Superior temporal gyrus (tissue), 1 donor: ENCODE results near the gene FXR1.
"Not testable (repeated sequence)": the region's sequence is repeated elsewhere in the genome, so short reads cannot be mapped to it uniquely, and the experiment has no call there.

Source experiments
- DNase-seq: peaks from one replicate; pipeline ENCODE4 v3.0.0-alpha.2; 2016; ENCODE audit errors: extremely low spot score

Gene FXR1

DNA sequence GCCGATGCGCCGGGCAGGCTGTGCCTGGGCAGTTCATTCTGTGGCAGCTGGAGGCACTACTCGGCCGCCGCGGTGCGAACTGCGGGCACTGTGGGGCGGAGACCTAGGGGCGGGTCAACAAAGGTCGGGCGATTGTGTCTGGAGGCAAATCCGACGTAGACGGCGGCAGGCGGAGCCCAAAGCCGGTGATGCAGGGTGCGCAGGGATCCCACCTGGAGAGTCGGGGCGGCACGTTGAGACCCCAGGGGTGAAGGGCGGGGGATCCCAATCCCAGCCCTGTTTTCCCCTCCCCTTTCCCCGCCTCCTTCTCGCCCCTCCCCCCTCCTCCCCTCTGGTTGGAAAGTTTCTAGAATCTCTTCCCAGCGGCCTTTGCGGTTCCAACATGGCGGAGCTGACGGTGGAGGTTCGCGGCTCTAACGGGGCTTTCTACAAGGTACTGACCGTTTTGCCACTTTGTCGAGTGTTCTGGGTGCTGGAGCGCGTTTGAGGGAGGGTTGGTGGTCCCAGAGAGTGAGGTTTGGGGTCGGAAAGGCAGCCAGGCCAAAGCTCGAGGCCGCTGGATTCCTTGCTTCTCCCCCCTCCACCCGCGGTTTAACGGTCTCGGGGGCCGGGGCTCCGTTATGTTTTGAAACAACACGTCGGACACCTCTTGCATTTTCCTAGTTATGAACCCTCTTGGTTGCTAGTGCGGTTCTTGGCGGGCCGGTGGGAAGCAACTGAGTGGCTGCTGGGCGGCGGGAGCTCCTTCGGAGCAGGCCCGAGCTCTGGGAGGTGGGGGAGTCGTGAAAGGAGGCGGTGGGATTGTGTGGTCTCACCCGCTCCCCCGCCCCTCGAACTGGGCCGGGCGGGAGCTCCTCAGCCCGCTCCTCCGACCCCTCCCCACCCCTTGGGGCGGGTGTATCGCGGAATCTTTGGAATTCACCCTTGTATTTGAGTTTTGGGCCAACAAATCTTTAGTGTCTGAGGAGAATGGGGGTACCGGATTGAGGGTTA lies at the start of gene FXR1:
TSS of gene FXR1 (plus strand) at position 367 of the 993 bp plus-strand sequence. CDS start at position 383, 16 bp downstream.
- DNase-seq, result peak; percentile 89

DNA sequence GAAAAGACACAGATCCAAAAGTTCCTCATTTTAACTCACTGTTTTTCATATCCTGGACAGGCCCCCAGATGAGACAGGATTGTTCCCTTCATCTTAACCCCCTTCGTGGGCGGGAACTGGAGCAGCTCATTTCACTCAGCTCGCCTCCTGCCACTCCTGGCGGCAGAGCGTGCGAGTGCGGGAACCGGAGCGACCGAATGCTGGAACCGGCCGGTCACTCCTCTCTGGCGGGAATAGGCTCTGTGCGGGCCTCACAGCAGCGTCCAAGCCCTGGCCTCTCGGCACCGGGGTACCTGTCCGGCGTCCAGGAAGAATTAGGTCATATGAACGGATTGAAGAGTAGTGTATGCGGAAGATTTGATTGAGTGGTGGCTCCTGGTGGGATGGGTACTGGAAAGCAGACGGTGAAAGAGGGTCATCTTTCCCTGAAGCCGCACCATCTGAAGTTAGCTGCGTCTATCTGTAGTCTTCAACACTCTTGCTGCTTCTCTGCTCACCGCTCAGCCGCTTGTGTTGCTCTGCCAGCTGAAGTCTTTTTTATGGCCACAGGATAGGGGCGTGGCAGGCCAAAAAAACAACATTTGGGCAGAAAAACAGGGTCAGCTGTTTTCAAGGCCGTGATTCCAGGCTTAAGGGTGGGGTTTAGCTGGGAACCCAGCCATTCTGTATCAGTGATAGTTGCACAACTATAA lies 42.3 kb upstream of the FXR1 start:
- no peak for DNase-seq

DNA sequence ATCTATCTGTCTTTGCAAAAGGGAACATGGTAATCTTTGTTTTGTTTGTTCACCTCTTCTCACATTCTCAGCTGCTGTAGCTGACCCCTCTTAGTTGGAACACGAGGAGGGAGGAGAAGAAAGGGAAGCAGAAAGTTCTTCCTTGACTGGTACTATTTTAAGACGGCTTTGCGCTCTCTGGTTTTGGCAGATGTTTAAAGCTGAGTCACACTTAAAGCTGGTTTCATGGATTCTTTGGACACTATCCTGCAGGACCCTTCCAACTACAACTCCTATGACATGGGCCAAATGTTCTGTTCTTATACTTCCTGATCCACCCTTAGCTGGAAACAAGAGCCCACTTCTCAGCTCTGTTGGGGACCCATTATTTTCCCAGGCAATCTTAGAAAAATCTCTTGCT lies 40.6 kb upstream of the FXR1 start:
- DNase-seq, result peak; percentile 30

DNA sequence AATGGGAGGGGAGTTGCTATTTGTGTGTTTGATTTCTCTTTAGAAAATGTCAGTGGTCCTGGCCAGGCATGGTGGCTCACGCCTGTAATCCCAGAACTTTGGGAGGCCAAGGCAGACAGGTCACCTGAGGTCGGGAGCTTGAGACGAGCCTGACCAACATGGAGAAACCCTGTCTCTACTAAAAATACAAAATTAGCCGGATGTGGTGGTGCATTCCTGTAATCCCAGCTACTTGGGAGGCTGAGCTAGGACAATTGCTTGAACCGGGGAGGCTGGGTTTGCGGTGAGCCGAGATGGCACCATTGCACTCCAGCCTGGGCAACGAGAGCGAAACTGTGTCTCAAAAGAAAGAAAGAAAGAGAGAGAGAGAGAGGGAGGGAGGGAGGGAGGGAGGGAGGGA lies 40.0 kb upstream of the FXR1 start:
- DNase-seq, result not testable (repeated sequence)

DNA sequence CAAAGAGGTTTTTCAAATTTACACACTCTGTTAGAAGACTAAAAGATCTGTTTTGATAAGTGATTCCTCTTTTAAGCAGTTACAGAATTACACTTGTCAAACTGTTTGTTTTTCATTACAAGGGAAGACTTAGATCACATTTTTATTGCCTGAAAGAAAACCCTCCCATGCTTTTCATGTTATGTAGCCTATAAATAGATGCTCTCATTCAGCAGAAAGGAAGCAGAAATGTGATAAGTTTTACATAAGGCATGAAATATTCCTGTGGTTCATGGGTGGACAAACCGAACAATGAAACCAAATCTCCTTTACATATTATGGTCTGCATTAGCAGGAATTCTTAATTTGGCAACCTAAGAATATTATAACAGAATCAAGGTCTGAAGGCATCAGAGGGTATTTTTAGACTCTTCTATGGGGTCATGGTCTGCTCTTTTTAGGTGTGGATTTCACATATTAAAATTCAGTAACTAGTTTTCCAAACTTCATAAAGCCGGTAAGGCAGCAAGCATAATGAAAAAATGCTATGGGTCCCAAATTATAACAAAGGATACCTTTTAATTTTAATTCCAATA lies 37.3 kb upstream of the FXR1 start:
- peak; percentile 10 for DNase-seq

DNA sequence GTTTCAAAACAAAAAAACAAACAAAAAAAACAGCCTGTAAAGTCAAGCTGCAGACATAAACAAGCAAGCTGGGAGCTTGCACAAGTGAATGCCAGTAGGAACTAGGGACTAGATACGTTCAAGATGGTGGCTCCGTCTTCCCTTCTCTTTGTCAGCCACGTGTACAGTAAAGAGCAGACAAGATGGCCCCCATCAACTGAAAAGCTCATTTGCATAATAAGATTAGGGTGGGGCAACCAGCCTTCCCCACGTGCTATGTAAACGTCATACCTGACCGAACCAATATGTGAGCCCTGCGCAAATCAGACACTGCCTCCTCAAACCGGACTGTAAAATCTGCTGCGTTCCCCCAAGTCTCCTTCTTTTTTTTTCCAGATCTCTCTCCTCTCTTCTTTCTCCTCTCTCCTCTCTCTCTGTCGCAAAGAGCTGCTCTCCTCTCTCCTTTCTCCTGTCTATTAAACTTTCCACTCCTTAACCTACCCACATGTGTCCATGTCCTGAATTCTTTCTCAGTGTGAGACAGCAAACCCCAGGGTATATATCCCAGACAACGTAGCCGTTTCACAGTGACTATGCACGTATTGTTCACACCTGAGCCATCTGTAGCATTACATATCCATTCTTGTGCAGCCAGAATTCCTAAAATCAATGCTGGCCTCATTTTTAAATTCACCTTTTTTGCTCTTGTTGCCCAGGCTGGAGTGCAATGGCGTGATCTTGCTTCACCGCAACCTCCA lies 31.2 kb upstream of the FXR1 start:
- DNase-seq, result no peak

DNA sequence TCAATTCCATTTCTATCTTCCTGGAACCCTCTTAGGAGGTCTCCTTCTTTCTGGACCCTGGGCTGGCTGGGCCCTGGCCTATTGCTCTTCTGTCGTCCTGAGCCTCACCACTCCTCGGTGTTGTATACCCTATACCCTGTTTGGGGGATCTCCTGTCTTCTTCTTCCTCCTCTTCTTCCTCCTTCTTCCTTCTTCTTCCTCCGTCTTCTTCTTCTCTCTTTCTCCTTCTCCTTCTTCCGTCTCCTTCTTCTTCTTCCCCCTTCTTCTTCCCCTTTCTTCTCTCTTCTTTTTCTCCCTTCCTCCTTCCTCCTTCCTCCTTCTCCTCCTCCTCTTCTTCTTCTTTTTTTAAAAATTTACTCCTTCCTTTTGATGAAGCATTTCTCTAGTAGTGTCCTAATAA lies 30.4 kb upstream of the FXR1 start:
- DNase-seq, result no peak

DNA sequence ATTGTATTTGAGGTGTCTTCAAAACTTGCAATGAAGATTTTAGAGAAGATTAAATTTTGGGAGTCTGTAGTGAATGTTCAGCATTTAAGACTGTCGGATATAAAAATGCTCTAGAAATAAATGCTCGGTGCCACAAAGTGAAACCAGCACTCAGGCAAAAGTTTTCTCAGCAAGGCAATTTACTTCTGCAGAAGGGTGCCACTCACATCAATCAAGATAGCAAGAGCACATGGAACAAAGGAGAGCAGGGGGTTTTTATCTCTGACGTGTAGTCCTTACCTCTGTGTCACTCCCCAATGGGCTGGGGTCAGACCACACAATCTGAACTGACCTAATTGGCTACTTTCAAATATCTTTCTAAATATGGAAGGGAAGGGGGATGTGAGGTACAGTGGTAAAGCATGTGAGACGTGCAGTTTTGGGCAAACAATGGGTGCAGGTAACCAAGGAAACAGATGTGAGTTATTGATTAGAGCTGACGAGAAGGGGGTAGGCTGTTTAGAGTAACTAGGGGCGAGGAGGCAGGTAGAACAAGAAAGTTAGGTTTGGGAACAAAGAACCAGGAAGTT lies 23.4 kb upstream of the FXR1 start:
- no peak for DNase-seq

DNA sequence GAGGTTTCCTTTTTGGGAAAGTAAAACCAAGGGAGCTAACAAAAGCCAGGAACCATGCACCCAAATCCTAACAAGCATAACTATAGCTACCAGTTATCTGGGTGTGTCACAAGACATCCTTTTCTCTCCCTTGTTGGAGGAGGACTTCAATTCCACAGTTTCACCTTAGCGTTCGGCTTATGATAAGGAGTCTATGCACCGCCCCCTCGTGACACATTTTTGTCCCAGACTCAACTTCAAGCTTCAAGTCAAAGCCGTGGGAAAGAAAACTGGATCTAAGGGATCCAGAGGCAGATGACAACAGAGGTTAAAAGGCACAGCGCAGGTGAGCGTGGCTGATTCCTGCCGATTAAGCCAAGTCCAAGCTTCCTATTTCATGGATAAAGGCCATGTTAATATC lies 13.9 kb upstream of the FXR1 start:
- DNase-seq, result no peak

DNA sequence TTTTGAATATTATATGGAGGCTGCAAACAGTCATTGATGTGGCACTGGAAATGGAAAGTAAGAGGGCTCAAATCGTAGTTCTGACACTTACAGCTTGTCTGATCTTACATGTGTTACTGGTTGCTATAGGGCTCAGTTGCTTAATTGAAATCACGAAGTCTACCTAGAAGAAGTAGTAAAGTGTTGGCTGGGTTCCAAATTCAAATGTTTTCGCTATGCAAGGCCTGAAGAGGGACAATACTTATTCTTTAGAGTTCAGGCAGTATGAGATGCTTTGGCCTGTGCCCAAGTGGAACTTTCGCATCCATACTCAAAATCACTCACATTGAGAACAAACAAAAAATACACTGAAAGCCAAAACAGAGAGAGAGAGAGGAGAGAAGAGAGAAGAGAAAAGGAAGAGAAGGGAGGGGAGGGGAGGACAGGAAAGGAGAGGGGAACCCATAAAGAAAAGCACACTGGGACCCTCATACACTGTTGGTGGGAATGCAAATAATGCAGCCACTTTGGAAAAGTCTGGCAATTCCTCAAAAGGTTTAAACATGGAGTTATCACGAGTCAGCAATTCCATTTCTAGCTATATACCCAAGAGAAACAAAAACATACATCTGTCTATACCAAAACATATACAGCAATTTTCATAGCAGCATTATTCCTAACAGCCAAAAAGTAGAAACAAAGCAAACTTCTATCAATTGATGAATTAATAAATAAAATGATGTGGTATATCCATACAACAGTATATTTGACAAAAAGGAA lies 2.9 kb upstream of the FXR1 start:
- DNase-seq, result no peak

DNA sequence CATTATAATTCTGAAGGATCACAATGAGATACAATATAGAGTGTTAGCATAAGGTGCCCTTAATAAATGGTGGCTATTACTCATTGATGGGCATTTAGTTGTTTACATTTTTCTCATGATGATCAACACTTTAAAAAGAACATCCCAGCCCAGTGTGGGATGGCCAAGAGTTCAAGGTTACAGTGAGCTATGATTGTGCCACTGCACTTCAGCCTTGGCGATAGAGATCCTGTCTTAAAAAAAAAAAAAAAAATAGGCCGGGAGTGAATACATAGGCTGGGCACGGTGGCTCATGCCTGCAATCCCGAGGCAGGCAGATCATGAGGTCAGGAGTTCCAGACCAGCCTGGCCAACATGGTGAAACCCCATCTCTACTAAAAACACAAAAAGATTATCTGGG lies 1.6 kb upstream of the FXR1 start:
- no peak for DNase-seq

DNA sequence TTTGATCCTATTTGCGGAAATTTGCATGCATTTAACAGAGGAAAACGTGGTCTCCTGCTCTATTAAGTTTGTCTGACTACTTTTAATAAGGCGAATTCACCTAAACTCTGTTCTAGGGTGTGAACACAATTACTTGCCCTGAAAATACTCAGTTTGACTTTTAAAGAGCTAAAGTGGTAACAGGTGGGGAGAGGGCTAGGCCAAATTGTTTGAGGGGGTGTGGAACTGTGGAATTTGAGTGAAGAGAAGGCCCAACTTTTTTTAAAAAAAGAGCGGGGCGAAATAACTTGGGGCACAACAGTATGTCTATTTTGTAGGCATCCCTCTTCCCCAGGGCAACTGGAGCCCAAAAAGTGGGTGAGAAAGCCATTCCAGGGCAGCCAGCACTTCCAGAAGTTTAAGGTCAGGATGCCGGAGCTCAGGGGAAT lies 580 bp upstream of the FXR1 start:
- DNase-seq, result no peak

DNA sequence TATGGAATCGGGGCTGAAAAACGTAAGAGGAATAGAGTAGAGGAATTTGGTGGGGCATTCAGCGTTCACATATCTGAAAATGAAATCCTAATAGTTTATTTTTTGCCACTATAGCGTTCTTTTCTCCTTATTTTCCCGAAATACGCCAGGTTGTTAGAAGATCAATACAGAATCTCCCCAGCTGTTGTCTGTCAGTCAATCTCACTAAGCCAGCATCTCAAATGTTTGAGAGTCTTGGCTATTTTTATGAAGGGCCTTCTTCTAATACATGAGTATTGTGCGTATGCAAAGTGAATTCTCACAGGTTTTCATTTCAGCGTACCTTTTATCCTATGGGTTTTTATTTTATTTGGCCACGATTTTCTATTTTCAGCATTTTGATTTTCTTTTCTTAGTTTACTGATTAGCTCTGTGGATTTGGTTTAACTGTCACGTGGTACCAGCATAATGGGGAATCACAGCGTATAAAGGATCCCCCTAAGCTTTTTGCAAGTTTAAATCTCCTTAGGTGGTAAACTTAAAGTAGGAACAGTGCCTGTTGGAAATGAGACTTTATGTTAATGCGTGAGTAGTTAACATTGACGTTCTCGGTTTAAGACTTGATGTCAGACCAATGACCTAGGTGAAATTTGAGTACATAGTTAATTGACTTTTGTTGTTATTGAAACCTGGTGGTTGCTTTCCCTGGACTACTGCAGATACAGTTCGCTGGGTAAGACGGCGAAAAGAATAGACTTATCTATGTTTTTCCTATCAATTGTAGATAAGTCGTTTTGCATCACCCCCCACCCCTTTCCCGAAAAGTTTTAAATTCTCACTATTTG lies 1.3 kb downstream of the FXR1 start:
- DNase-seq, result no peak

DNA sequence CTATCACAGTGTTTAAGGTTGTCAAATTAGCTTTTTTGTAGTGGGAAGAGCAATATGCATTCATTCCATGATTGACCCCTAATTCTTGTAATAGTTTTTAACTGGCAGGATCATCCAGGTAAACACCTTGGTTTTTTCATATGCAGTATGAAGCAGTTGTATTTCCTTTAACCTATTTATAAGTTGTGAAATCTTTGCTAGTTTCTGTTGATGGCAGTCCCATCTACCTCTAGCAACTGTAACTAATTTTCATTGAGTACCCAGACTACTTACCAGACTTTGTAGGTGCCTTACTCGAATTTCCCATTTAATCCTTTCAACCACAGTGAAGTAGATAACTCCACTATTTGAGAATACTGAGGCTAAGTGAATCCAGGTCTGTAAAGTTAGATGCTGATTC lies 6.1 kb downstream of the FXR1 start:
- DNase-seq, result no peak

DNA sequence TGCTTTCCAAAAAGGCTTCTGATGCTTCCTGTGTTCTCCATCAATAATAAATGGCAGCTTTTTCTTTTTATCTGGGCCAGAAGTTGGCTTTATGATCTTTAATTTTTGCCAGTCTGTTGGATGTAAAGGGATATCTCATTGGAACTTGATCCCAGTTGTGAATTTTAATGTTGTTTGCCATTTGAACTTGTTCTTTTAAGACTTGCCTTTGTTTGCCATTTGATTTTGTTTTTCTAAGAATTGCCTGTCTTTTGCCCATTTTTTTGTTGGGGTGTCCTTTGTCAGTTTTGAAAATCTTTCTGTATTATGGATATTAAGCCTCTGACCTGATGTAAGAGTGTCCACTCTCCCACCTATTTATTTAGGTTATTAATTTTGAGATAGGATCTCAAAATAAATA lies 9.8 kb downstream of the FXR1 start:
- no peak for DNase-seq

DNA sequence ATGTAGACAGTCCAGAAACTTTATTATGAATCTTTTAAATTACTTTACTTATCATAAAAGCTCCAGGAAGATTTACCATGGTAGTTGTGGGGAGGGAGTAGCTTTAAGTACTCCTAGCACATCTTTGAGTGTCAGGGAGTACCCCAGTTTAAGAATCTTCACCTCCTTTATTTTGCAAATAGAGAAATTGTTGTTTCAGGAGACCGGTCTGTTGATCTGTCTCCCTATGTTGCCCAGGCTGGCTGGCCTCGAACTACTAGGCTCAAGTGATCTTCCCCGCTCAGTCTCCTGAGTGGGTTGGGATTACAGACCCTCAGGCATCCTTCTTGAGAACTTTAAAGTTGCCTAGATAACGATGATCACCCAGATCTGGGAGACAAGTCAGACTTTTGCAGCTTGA lies 11.1 kb downstream of the FXR1 start:
- DNase-seq, result no peak

DNA sequence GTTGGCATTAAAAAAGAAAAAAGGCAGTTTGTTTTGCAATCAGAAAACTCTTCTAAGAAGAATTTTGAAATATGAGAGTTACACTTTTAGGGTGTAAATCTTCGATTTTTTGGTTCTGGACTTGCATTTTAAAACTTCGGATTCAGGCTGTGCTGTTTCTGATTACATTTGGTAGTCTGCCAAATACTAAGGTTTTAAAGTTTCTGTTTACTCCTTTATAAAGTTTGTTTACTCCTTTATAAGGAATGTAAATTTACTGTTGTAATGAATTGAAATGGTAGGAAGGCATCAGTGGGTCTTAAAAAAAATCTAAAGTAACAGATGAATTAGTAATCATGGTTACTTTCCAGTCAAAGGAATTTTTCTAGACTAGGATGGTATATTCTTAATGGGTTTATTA lies 14.1 kb downstream of the FXR1 start:
- DNase-seq, result no peak

DNA sequence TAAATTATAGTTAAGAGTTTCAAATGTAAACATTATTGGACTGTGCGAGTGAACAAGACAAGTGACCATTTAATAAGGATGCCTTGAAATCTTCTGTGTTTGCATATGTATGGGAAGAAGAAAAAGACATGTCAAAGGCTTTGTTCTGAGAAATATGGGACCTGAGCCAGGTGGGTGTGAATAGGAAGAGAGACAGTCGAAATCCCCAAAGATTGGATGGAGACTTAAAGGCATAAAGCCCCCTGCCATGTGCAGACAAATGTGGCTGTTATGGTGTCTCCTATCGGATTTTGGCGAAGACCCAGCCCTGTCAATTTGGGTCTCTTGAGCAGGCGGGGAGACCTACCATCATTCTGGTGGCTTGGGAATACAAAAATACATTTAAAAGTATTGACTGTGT lies 16.9 kb downstream of the FXR1 start:
- peak; percentile 2 for DNase-seq

DNA sequence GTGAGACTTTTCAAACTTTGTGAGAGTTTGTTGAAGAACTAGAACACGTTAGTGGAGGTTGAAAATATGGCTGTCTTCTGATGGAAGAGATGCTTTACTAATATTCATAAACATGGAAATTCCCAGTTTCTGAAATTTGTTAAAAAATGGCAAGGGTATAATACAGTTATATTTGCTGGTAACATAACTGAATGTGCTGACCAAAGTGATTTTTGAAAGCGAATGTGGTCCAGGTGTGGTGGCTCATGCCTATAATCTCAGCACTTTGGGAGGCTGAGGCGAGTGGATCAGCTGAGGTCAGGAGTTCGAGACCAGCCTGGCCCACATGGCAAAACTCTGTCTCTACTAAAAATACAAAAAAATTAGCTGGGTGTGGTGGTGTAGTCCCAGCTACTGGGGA lies 18.1 kb downstream of the FXR1 start:
- no peak for DNase-seq

DNA sequence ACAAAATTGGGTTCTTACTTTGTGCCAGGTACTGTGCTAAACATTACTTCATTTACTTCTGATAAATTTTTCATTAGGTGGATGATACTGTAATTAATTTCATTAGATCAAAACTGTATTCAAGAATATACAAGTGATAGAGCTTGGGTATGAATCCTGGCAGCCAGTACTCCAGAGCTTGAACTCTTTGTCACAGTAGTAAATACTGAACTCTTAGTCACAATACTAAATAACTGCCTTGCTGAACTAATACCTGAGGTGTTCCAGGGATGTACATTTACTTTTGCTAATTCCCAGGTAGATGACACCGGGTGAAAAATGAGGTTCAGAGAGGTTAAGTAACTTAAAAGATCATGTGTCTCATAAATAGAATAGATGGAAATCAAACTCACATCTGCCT lies 20.3 kb downstream of the FXR1 start:
- no peak for DNase-seq
